D341Med (cell line): Measurements from ENCODE around the gene VAV2.

Source experiments
- DNase-seq: peaks from one replicate; pipeline ENCODE4 v3.0.0; 2012; ENCODE audit warnings: low spot score

Gene VAV2

DNA sequence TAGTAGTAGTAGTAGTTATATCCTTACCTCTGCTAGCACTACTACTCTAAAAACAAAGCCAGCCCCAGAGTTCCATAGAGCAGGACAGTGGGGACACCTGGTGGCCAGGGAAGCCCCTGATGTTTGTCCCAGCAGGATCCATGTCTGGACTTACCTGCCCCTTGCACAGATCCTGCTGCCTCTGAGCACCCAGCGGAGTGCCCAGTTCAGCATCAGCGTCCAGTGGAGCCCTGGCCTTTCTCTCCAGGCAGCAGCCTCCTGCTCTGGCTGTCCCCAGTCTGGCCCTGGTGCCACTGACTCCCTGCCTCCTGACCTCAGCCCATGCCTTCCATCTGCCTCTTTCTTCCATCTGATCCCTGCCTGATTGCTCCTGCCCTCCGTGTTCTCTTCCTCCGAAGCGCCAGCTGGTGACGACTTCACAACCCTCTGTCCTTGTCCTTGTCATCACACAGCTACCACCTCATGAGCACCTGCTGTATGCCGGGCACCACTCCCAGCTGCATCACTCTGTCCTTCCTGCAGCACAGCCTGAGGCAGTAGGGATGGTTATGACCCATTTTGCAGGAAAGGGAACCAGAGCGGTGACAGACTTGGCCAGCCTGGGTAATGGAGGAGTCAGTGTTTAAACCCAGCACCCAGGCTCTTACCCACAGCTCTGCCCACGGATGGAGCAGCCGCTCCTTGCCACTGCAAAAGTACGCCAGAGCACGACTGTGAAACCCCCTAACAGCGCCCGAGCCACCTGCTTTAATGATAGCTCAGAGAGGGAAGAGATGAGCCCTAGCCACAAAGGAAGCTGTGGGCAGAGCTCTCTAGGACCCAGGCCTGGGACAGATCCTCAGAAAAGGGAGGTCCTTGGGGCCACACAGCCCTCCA is 265.5 kb downstream of the VAV2 start:
- peak; percentile 72 for DNase-seq

DNA sequence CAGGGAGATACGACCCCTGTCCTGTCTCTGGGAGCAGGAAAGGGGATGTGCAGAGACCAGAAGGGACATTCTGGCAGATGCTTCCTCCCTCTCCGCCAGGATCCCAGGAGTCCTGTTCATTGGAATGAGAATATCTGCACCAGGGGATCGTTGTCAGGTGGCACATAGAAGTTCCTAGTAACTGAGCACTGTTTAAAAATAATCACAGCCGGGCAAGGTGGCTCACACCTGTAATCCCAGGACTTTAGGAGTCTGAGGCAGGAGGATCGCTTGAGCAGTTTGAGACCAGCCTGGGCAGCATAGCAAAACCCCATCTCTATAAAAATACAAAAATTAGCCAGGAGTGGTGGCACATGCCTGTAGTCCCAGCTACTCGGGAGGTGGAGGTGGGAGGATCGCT is 266.2 kb downstream of the VAV2 start:
- no peak for DNase-seq

GRCh38 chr9:133718563-133719315 is 273.4 kb downstream of the VAV2 start:
- DNase-seq, result no peak

DNA sequence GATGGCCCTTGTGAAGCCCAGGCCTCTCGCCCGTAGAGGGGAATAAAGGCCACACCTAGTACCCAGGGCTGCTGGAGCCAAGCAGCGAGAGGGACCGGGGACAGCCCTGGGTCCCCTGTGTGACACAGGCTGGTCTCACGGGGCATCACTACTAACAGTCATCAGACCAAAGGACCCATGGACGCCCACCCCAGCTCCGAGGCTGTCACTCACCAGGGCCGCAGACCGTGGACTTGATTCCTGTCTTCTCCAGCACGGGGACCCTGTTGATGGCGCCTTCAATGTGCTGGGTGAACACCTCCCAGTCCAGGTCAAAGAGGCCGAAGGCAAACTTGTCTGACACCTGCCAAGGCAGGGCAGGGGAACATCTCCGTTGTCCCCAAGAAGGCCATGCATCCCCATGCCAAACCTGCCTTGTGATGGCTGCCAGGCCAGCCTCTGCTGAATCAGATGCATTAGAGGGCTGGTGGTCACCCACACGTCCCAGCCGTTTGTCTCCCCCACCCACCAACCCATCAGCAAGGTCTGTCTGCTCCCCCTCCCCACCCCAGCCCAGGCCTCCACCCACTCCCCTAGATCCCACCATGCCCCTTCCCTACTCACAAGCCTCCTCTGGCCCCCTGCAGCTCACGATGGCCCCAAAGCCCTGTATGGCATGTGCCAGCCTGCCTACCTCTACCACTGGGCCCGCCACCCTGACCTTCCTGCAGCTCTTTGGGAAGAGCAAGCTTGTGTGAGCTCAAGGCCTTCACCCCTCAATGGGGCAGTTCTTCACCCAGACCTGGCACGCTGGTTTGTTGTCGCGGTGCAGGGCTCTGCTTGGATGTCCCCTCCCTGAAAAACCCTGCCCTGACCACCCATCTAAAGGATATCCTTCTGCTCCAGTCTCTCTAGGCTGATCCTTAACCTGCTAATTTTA is 274.8 kb downstream of the VAV2 start:
- no peak for DNase-seq

DNA sequence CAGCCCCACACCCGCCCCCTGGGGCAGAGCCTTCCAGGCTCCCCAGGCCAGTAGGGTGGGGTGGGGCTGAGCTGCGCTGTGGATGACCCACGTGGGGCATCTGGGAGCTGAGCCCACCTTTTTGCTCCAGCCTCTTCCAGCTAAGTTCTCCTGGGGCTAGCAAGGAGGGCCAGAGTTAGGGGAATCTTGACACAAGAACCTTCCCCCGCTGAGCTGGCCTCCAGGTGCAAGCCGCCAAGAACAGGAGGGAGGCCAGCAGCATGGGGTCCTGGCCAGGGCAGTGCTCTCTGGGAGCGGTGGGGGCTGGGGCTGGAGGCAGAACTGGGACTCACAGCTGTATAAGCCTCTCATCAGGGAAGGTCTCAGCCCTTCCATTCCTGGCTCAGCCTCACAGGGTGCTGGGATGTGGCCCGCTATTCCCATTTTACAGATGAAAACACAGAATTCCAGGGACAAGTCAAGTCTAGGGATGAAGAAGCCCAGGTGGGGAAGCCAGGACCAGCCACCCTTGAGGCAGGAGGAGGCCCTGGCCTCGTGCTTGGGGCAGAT is 275.5 kb downstream of the VAV2 start:
- no peak for DNase-seq

- DNase-seq, result no peak
Observed at GRCh38 chr9:133715866-133716563, 276.1 kb downstream of the VAV2 start.

DNA sequence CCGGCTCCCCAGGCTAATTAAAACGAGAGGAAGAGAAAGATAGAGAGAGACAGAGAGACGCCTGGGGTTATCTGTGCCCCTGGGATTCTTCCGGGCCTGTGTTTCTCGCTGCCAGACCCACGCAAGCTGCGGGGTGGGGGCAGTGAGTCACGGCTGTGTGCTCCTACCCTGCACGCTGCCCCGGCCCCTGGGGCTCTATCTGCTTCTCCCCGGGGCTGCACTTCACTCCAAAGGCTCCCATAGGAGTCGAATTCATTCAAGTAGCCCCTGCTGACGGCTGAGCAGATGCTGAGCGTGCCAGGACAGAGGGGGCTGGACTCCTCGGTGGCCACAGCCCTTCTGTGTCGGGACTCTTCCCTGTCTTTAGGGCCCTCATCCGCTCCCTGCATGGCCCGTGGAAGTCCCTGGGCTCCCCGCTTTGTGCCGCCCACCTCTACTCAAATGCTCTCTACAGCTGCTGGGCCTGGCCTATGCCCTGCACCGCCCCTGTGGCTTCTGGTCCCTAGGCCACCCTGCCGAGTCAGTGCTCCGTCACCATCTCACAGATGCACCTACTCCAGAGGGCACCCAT is 276.7 kb downstream of the VAV2 start:
- DNase-seq, result no peak

- no peak for DNase-seq
Observed at GRCh38 chr9:133714606-133715294, 277.4 kb downstream of the VAV2 start.

DNA sequence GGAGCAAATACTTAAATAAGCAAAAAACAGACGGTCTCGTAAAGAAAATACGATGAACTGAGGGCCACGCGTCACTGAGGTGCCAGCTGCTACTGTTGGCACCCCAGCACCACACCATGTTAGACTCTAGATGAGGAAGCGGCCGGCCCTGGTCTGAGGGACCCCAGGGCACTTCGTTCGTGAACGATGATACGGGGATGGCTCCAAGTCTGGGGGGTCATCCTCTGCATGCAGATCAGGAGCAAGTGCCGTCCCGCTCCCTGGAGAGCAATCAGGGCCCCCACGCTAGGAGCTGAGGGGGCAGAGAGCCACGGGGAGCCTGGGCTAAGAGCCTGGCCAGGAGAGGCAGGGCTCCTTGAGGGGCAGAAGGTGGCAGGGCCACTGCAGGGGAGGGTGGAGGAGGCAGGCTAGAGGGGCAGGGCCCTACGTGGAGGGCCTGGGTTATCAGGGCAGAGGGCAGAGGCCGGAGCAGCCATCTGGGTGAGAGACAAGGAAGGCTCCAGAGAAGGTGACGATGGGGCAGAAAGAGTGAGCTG is 278.1 kb downstream of the VAV2 start:
- DNase-seq, result no peak

DNA sequence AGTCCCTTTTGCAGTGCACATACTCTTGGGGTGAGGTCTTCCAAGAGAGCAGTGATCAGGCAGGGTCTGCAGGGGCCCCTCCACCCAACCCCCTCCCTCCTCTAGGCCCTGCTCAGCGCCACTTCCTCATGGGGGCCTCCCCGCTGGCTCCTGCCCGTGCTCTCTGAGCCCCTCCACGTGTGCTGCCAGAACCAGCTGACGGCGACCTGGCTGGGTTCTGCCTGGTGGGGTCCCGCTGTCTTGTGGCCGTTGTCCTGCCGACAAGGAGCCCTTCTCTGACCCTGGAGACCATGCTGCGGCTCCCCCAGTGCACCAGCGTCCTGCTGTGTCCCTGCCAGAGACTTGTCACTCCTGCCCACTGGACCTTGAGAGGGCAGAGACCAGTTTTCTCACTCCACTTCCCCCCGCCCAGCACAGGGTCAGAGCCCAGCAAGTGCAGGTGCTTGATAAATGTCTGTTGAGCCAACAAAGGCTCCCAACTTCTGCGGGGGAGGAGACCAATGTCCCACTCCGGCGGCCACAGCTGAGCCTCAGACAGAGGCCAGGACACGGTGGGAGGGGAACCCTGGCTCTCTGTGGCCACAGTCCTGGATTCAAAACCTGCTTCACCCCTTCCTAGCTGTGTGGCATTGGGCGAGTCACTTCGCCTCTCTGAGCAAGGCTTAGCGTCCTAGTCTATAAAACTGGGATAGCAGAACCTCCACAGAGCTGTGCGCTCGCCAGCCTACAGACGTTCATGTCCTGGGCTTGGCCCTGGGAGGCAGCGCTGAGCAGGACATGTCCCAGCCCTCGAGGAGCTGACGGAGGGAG is 278.8 kb downstream of the VAV2 start:
- no peak for DNase-seq

GRCh38 chr9:133712221-133713100 is 279.7 kb downstream of the VAV2 start:
- no peak for DNase-seq
